ENCODE data around the gene ACTN4.

Gene ACTN4

DNA sequence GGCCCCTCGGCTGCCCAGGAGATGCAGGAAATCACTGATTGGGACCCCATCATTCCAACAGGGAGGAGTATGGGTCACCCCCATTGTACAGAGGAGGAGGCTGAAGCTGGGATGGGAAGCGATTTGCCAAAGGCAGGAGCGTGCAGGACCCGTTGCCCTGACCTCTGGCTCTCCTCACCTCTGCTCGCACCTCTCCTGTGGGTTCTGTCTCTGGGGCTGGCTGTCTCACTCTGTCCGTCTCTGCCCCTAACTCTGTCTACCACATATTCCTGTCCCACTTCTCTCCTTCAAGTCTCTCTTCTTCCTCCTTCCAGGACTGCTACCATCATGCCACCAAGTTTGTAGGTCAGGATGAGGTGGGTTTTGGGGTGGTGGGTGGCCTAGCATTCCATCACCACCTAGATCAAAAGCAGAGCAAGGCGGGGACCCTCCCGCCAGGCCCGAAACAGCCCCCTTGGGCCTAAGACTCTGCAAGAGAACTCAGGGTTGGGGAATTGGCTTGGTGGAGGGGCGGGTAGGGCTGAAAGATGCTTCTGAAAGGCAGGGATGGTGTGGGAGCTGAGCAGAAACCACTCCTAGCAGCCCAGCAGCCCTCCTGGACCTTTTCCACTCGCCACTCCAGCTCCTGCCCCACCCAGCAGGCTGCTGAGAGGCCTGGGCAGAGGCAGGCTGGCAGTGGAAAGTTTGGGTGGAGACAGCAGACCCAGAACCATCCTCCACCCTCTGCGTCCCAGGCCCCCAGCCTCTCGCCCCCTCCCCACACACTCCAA, 126.9 kb downstream of the ACTN4 start:
- no peak for DNase-seq

DNA sequence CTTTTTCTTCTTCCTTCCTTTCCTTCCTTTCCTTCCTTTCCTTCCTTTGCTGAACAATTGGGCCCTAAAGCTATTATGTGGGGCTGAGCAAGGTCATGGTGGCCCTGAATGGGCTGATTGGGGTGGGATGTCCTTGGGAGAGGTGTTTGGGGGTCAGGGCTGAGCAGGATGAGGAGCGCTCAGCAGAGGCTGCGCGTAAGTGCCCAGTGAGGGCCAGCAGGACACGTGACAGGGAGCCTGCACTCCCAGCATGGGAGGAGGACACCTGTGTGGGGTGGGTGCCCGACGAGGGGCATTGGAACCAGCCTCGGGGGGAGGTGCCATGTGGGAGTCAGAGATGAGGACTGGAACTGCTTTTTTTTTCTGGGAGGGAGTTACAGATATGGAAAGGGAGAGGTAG, 131.3 kb downstream of the ACTN4 start:
- no peak for DNase-seq

DNA sequence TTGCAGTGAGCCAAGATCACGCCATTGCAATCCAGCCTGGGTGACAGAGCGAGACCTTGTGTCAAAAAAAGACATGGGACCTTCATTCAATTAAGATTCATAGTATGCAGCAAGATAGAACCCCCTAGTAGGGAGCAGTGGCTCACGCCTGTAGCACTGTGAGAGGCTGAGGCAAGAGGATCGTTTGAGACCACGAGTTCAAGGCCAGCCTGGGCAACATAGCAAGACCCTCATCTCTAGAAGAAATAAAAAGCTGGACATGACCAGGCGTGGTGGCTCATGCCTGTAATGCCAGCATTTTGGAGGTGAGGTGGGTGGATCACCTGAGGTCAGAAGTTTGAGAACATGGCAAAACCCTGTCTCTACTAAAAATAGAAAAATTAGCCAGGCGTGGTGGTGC, 133.0 kb downstream of the ACTN4 start:
- no peak for DNase-seq

DNA sequence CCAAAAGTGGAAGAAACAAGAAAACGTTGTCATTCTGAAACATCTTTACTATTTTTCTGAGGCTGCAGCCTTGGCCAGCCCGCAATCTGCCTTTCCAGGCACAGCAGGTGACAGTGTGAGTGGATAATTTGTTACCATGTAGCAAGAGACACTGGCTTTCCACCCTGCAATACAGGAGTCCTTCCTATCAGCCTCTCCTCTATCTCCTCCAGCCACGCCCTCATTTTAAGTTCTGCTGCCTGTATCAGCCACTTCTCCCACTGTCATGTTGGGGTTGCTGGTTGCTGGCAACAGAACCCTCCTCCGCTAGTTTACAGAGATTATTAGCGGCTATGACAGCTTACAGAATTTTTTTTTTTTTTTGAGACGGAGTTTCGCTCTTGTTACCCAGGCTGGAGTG, 133.6 kb downstream of the ACTN4 start:
- no peak for DNase-seq

Measured in NCI-H2029 (cell line).